PC-9 (cell line): ENCODE data around the gene UBR4. TPM values are rescaled to one million over a fixed set of nuclear protein-coding genes. Genes with fewer than 3 reads are reported as not detected.

ENCODE experiments used
- BruUV-seq: library from RNA; stranded (reverse); fragments of 400-500 nt; replicated peaks from 2 replicates; lab custom pipeline; 2021; lab: Mats Ljungman, UMichigan
- CTCF ChIA-PET: fragments of 300-600 bp; sonication (Branson Sonifier 250); formaldehyde crosslinking; loops from one replicate; lab custom pipeline; 2022; ENCODE audit warnings: antibody characterized with exemption; lab: Charles Lee
- POLR2A ChIA-PET: fragments of 300-600 bp; sonication (Branson Sonifier 250); formaldehyde crosslinking; loops from one replicate; lab custom pipeline; 2022; ENCODE audit warnings: antibody characterized with exemption; ENCODE audit not compliant: unreplicated experiment; lab: Charles Lee
- DNase-seq, 2 experiments: peaks; one replicate each; pipeline versions ENCODE4 v3.0.0 to v3.0.0-alpha.2; 2015 to 2022; ENCODE audit warnings: mixed read lengths in 1 of 2
- H2AFZ ChIP-seq: fragments of 200-600 bp; sonication (generic); 2 replicates; pipeline ENCODE4 v1.8.1; 2017; ENCODE audit warnings: antibody characterized with exemption
- H3F3A ChIP-seq: fragments of 200-600 bp; sonication (generic); 2 replicates; pipeline ENCODE4 v1.8.1; 2017; ENCODE audit warnings: antibody characterized with exemption, mild to moderate bottlenecking, low read depth; ENCODE audit not compliant: insufficient read depth
- H3K27ac ChIP-seq: fragments of 200-600 bp; sonication (generic); 2 replicates; pipeline ENCODE4 v1.6.1; 2016; ENCODE audit warnings: mixed run types
- H3K27me3 ChIP-seq: fragments of 200-600 bp; sonication (generic); 2 replicates; pipeline ENCODE4 v1.6.1; 2016; ENCODE audit warnings: low read depth, mixed run types; ENCODE audit not compliant: insufficient read depth
- H3K36me3 ChIP-seq: fragments of 200-600 bp; sonication (generic); 2 replicates; pipeline ENCODE4 v1.6.1; 2016; ENCODE audit warnings: low read depth, mixed run types
- H3K4me1 ChIP-seq: fragments of 200-600 bp; sonication (generic); replicated peaks from 2 replicates; pipeline ENCODE4 v1.6.1; 2016; ENCODE audit warnings: mixed run types; ENCODE audit not compliant: insufficient read depth
- H3K4me2 ChIP-seq: fragments of 200-600 bp; sonication (generic); 2 replicates; pipeline ENCODE4 v1.6.1; 2017; ENCODE audit warnings: mixed run types
- H3K4me3 ChIP-seq: fragments of 200-600 bp; sonication (generic); 2 replicates; pipeline ENCODE4 v1.6.1; 2016; ENCODE audit warnings: mixed run types
- H3K79me2 ChIP-seq: fragments of 200-600 bp; sonication (generic); 2 replicates; pipeline ENCODE4 v1.6.1; 2017; ENCODE audit warnings: low read depth, mixed run types
- H3K9me2 ChIP-seq: fragments of 200-600 bp; sonication (generic); 2 replicates; pipeline ENCODE4 v1.8.1; 2017; ENCODE audit warnings: mild to moderate bottlenecking; ENCODE audit not compliant: insufficient read depth
- H3K9me3 ChIP-seq: fragments of 200-600 bp; sonication (generic); 2 replicates; pipeline ENCODE4 v1.8.1; 2016; ENCODE audit warnings: low read depth; ENCODE audit not compliant: insufficient read depth
- H4K20me1 ChIP-seq: fragments of 200-600 bp; sonication (generic); 2 replicates; pipeline ENCODE4 v1.8.1; 2017; ENCODE audit not compliant: insufficient read depth
- CTCF ChIP-seq: fragments of 200-600 bp; sonication (generic); conservative IDR thresholded peaks from 2 replicates; pipeline ENCODE4 v1.6.1; 2017; ENCODE audit warnings: mixed run types, antibody characterized with exemption, mild to moderate bottlenecking, moderate library complexity
- EZH2 ChIP-seq: fragments of 200-600 bp; sonication (generic); IDR thresholded peaks from 2 replicates; pipeline ENCODE4 v1.8.0; 2017; ENCODE audit warnings: antibody characterized with exemption, low read depth
- intact Hi-C: fragments of 100-400 bp; cut with micrococcal nuclease; formaldehyde crosslinking; loops from one replicate; pipeline ENCODE4 v1.10.0; 2022; ENCODE audit not compliant: unreplicated experiment
- total RNA-seq: library from RNA; stranded (reverse); gene quantifications from 2 replicates; pipeline ENCODE4 v1.2.3, GENCODE V29; 2021

The UBR4 gene
- total RNA-seq, 1 experiment from 2014 or later, result 117 TPM

GRCh38 chr1:19169642-19170041, 40.4 kb downstream of the UBR4 start:
- Histone ChIP-seq H4K20me1 (no peaks in the 10 kb centered on the region), H3K9me3 (no peaks in the 10 kb centered on the region), H3K36me3 (peaks cover 21% of the 10 kb centered on the region), H2AFZ (no peak overlapping the region), H3K4me3 (no peak overlapping the region), H3K79me2 (no peaks in the 10 kb centered on the region), H3K9me2 (no peaks in the 10 kb centered on the region), H3K4me1 (no peaks in the 10 kb centered on the region), H3K27ac (no peak overlapping the region), H3K27me3 (no peaks in the 10 kb centered on the region), H3F3A (no peaks in the 10 kb centered on the region), H3K4me2 (no peak overlapping the region)
- no peak for TF ChIP-seq EZH2
- no peak for TF ChIP-seq CTCF
- intact Hi-C loops, result no loop called here
- no peak for DNase-seq
- no TSS peak for BruUV-seq
- ChIA-PET CTCF (no interaction called here), POLR2A (no interaction called here)

GRCh38 chr1:19167140-19167539, 42.9 kb downstream of the UBR4 start:
- intact Hi-C loops, result no loop called here
- Histone ChIP-seq H3K27me3 (no peaks in the 10 kb centered on the region), H3K9me3 (no peaks in the 10 kb centered on the region), H3K27ac (no peak overlapping the region), H3K4me3 (no peak overlapping the region), H4K20me1 (no peaks in the 10 kb centered on the region), H3K79me2 (no peaks in the 10 kb centered on the region), H3K4me1 (no peaks in the 10 kb centered on the region), H3F3A (no peaks in the 10 kb centered on the region), H3K36me3 (peaks cover 16% of the 10 kb centered on the region), H3K9me2 (no peaks in the 10 kb centered on the region), H3K4me2 (no peak overlapping the region), H2AFZ (no peak overlapping the region)
- CTCF ChIA-PET, result no interaction called here
- POLR2A ChIA-PET, result no interaction called here
- BruUV-seq, result no TSS peak
- no peak for TF ChIP-seq EZH2
- no peak for TF ChIP-seq CTCF
- DNase-seq, result no peak

- no peaks in the 10 kb centered on the region for H4K20me1 ChIP-seq
- DNase-seq, result no peak
- H3K4me1 ChIP-seq, result no peaks in the 10 kb centered on the region
- no peak overlapping the region for H3K4me2 ChIP-seq
- H3K27ac ChIP-seq, result no peak overlapping the region
- H3K4me3 ChIP-seq, result no peak overlapping the region
- no peaks in the 10 kb centered on the region for H3K9me3 ChIP-seq
- H2AFZ ChIP-seq, result no peak overlapping the region
- intact Hi-C loops, result no loop called here
- peaks cover 16% of the 10 kb centered on the region for H3K36me3 ChIP-seq
- no peaks in the 10 kb centered on the region for H3K9me2 ChIP-seq
- H3K27me3 ChIP-seq, result no peaks in the 10 kb centered on the region
- no peak for TF ChIP-seq EZH2
- no peak for TF ChIP-seq CTCF
- POLR2A ChIA-PET, result interaction anchor here (0.5 to 0.7 kb wide), 2 partner anchors 9 to 234 kb away, joined by 3 read pairs; no protein-coding TSS in a partner anchor
- CTCF ChIA-PET, result no interaction called here
- no peaks in the 10 kb centered on the region for H3K79me2 ChIP-seq
- BruUV-seq, result no TSS peak
- no peaks in the 10 kb centered on the region for H3F3A ChIP-seq
Observed at GRCh38 chr1:19166066-19166465, 44.0 kb downstream of the UBR4 start.
